Loucy (cell line): ENCODE data around the gene PSMD11.

Experiments used
- H2AFZ ChIP-seq: fragments of 200-600 bp; sonication (generic); 2 replicates; pipeline ENCODE4 v1.6.0; 2016; ENCODE audit warnings: antibody characterized with exemption, mild to moderate bottlenecking, low read length, moderate library complexity
- H3F3A ChIP-seq: fragments of 200-600 bp; 2 replicates; pipeline ENCODE4 v1.6.0; 2016; ENCODE audit warnings: antibody characterized with exemption, low read depth, mild to moderate bottlenecking
- H3K27me3 ChIP-seq: fragments of 200-600 bp; sonication (generic); 2 replicates; pipeline ENCODE4 v1.6.1; 2014; ENCODE audit warnings: low read length, mild to moderate bottlenecking; ENCODE audit not compliant: insufficient read depth, poor library complexity, severe bottlenecking
- H3K36me3 ChIP-seq: fragments of 200-600 bp; sonication (generic); 2 replicates; pipeline ENCODE4 v1.6.1; 2016; ENCODE audit warnings: low read length; ENCODE audit not compliant: insufficient read depth
- H3K4me1 ChIP-seq: fragments of 200-600 bp; sonication (generic); 2 replicates; pipeline ENCODE4 v1.5.1; 2014; ENCODE audit warnings: low read length, mild to moderate bottlenecking; ENCODE audit not compliant: insufficient read depth, poor library complexity, severe bottlenecking
- H3K4me2 ChIP-seq: fragments of 200-600 bp; sonication (generic); 2 replicates; pipeline ENCODE4 v1.6.0; 2014; ENCODE audit warnings: antibody characterized with exemption, low read length, low read depth, mild to moderate bottlenecking; ENCODE audit not compliant: poor library complexity, severe bottlenecking
- H3K4me3 ChIP-seq: fragments of 200-600 bp; sonication (generic); 2 replicates; pipeline ENCODE4 v1.5.1; 2014; ENCODE audit warnings: low read length, mild to moderate bottlenecking, mixed read lengths; ENCODE audit not compliant: poor library complexity, severe bottlenecking
- H3K79me2 ChIP-seq: fragments of 200-600 bp; sonication (generic); 2 replicates; pipeline ENCODE4 v1.6.1; 2014; ENCODE audit warnings: low read length; ENCODE audit not compliant: insufficient read depth
- H3K9ac ChIP-seq: fragments of 200-600 bp; sonication (generic); 2 replicates; pipeline ENCODE4 v1.6.0; 2014; ENCODE audit warnings: mild to moderate bottlenecking, low read depth, low read length, moderate library complexity; ENCODE audit not compliant: poor library complexity, severe bottlenecking
- H3K9me2 ChIP-seq: fragments of 200-600 bp; sonication (generic); replicated peaks from 2 replicates; pipeline ENCODE4 v1.6.1; 2016; ENCODE audit warnings: low read depth, low read length, mixed read lengths
- H3K9me3 ChIP-seq: fragments of 200-600 bp; sonication (generic); 2 replicates; pipeline ENCODE4 v1.6.1; 2014; ENCODE audit warnings: mild to moderate bottlenecking, antibody characterized with exemption, low read length, low read depth; ENCODE audit not compliant: insufficient read depth
- H4K20me1 ChIP-seq: fragments of 200-600 bp; sonication (generic); 2 replicates; pipeline ENCODE4 v1.6.0; 2014; ENCODE audit warnings: antibody characterized with exemption, low read length, mild to moderate bottlenecking; ENCODE audit not compliant: insufficient read depth, poor library complexity, severe bottlenecking
- CTCF ChIP-seq: fragments of 200-600 bp; sonication (generic); conservative IDR thresholded peaks from 2 replicates; pipeline ENCODE4 v1.5.1; 2014; ENCODE audit warnings: mild to moderate bottlenecking, antibody characterized with exemption, low read length
- EZH2phosphoT487 ChIP-seq: fragments of 200-600 bp; IDR thresholded peaks from 2 replicates; pipeline ENCODE4 v1.6.1; 2018; ENCODE audit warnings: antibody characterized with exemption, mild to moderate bottlenecking, moderate library complexity, borderline replicate concordance

The PSMD11 gene

GRCh38 chr17:32488604-32489180 is 44.4 kb downstream of the PSMD11 start:
- TF ChIP-seq CTCF (no peak), EZH2phosphoT487 (no peak)
- H3K36me3 ChIP-seq, result no peaks in the 10 kb centered on the region
- no peak overlapping the region for H3K4me2 ChIP-seq
- no peaks in the 10 kb centered on the region for H3K27me3 ChIP-seq
- H3F3A ChIP-seq, result no peaks in the 10 kb centered on the region
- no peak overlapping the region for H3K9ac ChIP-seq
- no peaks in the 10 kb centered on the region for H3K79me2 ChIP-seq
- H2AFZ ChIP-seq, result no peak overlapping the region
- H3K9me3 ChIP-seq, result no peaks in the 10 kb centered on the region
- H3K4me3 ChIP-seq, result no peak overlapping the region
- H4K20me1 ChIP-seq, result no peaks in the 10 kb centered on the region
- H3K9me2 ChIP-seq, result no peaks in the 10 kb centered on the region
- H3K4me1 ChIP-seq, result no peaks in the 10 kb centered on the region

GRCh38 chr17:32489320-32490100 is 45.2 kb downstream of the PSMD11 start:
- Histone ChIP-seq H3K4me2 (no peak overlapping the region), H4K20me1 (no peaks in the 10 kb centered on the region), H3F3A (no peaks in the 10 kb centered on the region), H3K4me1 (no peaks in the 10 kb centered on the region), H2AFZ (no peak overlapping the region), H3K36me3 (no peaks in the 10 kb centered on the region), H3K9me2 (no peaks in the 10 kb centered on the region), H3K9ac (no peak overlapping the region), H3K4me3 (no peak overlapping the region), H3K79me2 (no peaks in the 10 kb centered on the region), H3K27me3 (no peaks in the 10 kb centered on the region), H3K9me3 (no peaks in the 10 kb centered on the region)
- TF ChIP-seq CTCF, result no peak
- no peak for TF ChIP-seq EZH2phosphoT487

- no peak overlapping the region for H3K9ac ChIP-seq
- H4K20me1 ChIP-seq, result no peaks in the 10 kb centered on the region
- no peaks in the 10 kb centered on the region for H3K9me3 ChIP-seq
- no peak overlapping the region for H3K4me3 ChIP-seq
- H3K79me2 ChIP-seq, result no peaks in the 10 kb centered on the region
- no peak overlapping the region for H2AFZ ChIP-seq
- no peaks in the 10 kb centered on the region for H3K36me3 ChIP-seq
- no peak overlapping the region for H3K4me2 ChIP-seq
- H3K9me2 ChIP-seq, result no peaks in the 10 kb centered on the region
- no peaks in the 10 kb centered on the region for H3K27me3 ChIP-seq
- no peaks in the 10 kb centered on the region for H3F3A ChIP-seq
- TF ChIP-seq CTCF (no peak), EZH2phosphoT487 (no peak)
- no peaks in the 10 kb centered on the region for H3K4me1 ChIP-seq
Measured at GRCh38 chr17:32490101-32490482, 45.8 kb downstream of the PSMD11 start.
